HL-60 (cell line): ENCODE measurements around the gene CAMK2D.

Experiments
- DNase-seq, 2 experiments: peaks; one replicate each; pipeline ENCODE4 v3.0.0-alpha.2; 2010 to 2020; ENCODE audit warnings: low read depth in 1 of 2, low spot score in 1 of 2
- H3K27ac ChIP-seq: fragments of 250-450 bp; sonication (Bioruptor Pico); replicated peaks from 2 replicates; pipeline ENCODE4 v1.5.1; 2020; ENCODE audit warnings: mild to moderate bottlenecking, moderate library complexity
- H3K27me3 ChIP-seq: fragments of 250-450 bp; sonication (Bioruptor Pico); 2 replicates; pipeline ENCODE4 v1.5.1; 2021; ENCODE audit warnings: mild to moderate bottlenecking, moderate library complexity; ENCODE audit not compliant: insufficient read depth, poor library complexity, severe bottlenecking
- H3K4me3 ChIP-seq: replicated peaks from 2 replicates; pipeline ENCODE4 v1.5.1; 2011; ENCODE audit warnings: mild to moderate bottlenecking, control low read depth, low read length; ENCODE audit not compliant: insufficient read depth
- CTCF ChIP-seq: IDR thresholded peaks from one replicate; pipeline ENCODE4 v1.5.1; 2011; ENCODE audit warnings: low read length, control low read depth, inconsistent platforms; ENCODE audit not compliant: insufficient read depth
- GABPA ChIP-seq: IDR thresholded peaks from 2 replicates; pipeline ENCODE4 v1.6.1; 2012; ENCODE audit warnings: low read depth
- POLR2AphosphoS5 ChIP-seq: IDR thresholded peaks from 2 replicates; pipeline ENCODE4 v1.6.1; 2012; ENCODE audit warnings: low read depth
- REST ChIP-seq: IDR thresholded peaks from 2 replicates; pipeline ENCODE4 v1.6.1; 2012; ENCODE audit warnings: low read depth; ENCODE audit not compliant: insufficient replicate concordance
- SPI1 ChIP-seq: IDR thresholded peaks from 2 replicates; pipeline ENCODE4 v1.6.1; 2012; ENCODE audit warnings: low read depth, mild to moderate bottlenecking, borderline replicate concordance

CAMK2D gene

GRCh38 chr4:113410686-113411085 is 350.9 kb downstream of the CAMK2D start:
- TF ChIP-seq POLR2AphosphoS5 (no peak), REST (no peak), GABPA (no peak), CTCF (no peak), SPI1 (no peak)
- no peak overlapping the region for H3K4me3 ChIP-seq
- H3K27ac ChIP-seq = no peak overlapping the region
- no peak for DNase-seq
- H3K27me3 ChIP-seq = no peaks in the 10 kb centered on the region

- DNase-seq = no peak
- no peak overlapping the region for H3K27ac ChIP-seq
- H3K27me3 ChIP-seq = no peaks in the 10 kb centered on the region
- H3K4me3 ChIP-seq = no peak overlapping the region
- TF ChIP-seq SPI1 (no peak), CTCF (no peak), REST (no peak), GABPA (no peak), POLR2AphosphoS5 (no peak)
These were observed 352.4 kb downstream of the CAMK2D start for GRCh38 chr4:113409181-113409580.

GRCh38 chr4:113407409-113407808 is 354.1 kb downstream of the CAMK2D start:
- Histone ChIP-seq H3K4me3 (no peak overlapping the region), H3K27me3 (no peaks in the 10 kb centered on the region), H3K27ac (no peak overlapping the region)
- no peak for DNase-seq
- TF ChIP-seq POLR2AphosphoS5 (no peak), GABPA (no peak), CTCF (no peak), REST (no peak), SPI1 (no peak)
